Effector memory CD4-positive, alpha-beta T cell (primary cell): ENCODE data around the gene ROS1.
"Not testable (repeated sequence)": the region's sequence is repeated elsewhere in the genome, so short reads cannot be mapped to it uniquely, and the experiment has no call there.

Experiments
- DNase-seq, 3 donors: peaks; one replicate each; pipeline ENCODE4 v3.0.0-alpha.2; 2020
- H3K27ac ChIP-seq: 2 replicates; pipeline ENCODE4 v1.7.0; 2013; ENCODE audit warnings: mild to moderate bottlenecking, low read length, moderate library complexity; ENCODE audit not compliant: insufficient read depth, poor library complexity, severe bottlenecking
- H3K27me3 ChIP-seq: replicated peaks from 2 replicates; pipeline ENCODE4 v1.7.0; 2013; ENCODE audit warnings: mild to moderate bottlenecking, low read length; ENCODE audit not compliant: insufficient read depth, control insufficient read depth, poor library complexity, severe bottlenecking
- H3K36me3 ChIP-seq: 2 replicates; pipeline ENCODE4 v1.7.0; 2013; ENCODE audit warnings: mild to moderate bottlenecking, low read length, moderate library complexity; ENCODE audit not compliant: control insufficient read depth, insufficient read depth
- H3K4me1 ChIP-seq: 2 replicates; pipeline ENCODE4 v1.7.0; 2013; ENCODE audit warnings: low read length, mild to moderate bottlenecking; ENCODE audit not compliant: control insufficient read depth, insufficient read depth, poor library complexity, severe bottlenecking
- H3K4me3 ChIP-seq: 2 replicates; pipeline ENCODE4 v1.7.0; 2013; ENCODE audit warnings: low read length, low read depth, mild to moderate bottlenecking; ENCODE audit not compliant: insufficient read depth, poor library complexity, severe bottlenecking
- H3K9me3 ChIP-seq: 2 replicates; pipeline ENCODE4 v1.7.0; 2013; ENCODE audit warnings: mild to moderate bottlenecking, low read length, moderate library complexity; ENCODE audit not compliant: control insufficient read depth

Gene ROS1

DNA sequence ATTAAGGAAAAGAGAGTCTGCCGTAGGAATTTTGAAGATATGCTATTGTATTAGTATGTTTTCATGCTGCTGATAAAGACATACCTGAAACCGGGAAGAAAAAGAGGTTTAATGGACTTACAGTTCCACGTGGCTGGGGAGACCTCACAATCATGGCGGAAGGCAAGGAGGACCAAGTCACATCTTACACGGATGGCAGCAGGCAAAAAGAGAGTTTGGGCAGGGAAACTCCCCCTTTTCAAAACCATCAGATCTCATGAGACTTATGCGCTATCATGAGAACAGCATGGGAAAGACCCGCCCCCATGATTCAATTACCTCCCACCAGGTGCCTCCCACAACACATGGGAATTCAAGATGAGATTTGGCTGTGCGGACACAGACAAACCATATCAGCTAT, 16.6 kb upstream of the ROS1 start:
- not testable (repeated sequence) for H3K4me1 ChIP-seq, H3K9me3 ChIP-seq, DNase-seq, H3K36me3 ChIP-seq, H3K4me3 ChIP-seq, H3K27me3 ChIP-seq, H3K27ac ChIP-seq

GRCh38 chr6:117441824-117442264, 16.1 kb upstream of the ROS1 start:
- DNase-seq: no peak
- Histone ChIP-seq H3K9me3 (no peaks in the 10 kb centered on the region), H3K4me1 (no peaks in the 10 kb centered on the region), H3K36me3 (no peaks in the 10 kb centered on the region), H3K27me3 (no peaks in the 10 kb centered on the region), H3K27ac (no peak overlapping the region), H3K4me3 (no peak overlapping the region)

DNA sequence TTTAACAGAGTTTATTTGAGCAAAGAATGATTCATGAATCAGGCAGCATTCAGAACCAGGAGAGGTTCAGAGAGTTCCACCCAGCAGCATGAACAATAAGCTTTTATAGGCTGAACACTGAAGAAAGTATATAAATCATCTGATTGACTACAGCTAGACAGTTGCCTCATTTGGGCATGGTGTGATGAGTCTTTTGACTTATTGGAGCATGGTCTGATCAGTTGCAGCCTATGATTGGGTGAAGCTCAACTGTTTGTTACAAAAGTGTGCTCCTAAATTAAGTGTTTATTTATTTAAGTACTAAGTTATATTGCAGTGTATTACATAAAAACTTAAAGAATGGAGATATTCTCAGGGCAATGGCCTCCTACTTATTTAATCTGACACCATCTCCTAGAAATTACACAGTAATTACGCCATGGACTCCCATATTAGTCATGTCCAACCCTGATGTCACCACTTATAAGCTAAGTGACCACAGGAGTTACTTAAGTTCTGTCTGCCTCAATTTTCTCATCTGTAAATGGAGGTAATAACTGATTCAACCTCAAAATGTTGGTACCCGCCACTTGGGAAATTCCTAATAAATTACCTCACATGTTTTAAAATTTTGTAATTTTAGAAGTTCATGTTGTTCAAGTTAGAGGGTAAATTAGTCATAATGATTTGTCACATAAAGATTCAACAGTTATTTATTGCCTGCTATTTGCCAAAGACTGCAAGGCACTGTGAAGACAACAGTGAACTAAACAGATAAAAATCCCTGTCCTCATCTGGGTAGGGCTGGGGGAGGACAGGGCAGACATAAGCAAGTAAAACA, 15.2 kb upstream of the ROS1 start:
- H3K9me3 ChIP-seq: no peaks in the 10 kb centered on the region
- H3K4me1 ChIP-seq: no peaks in the 10 kb centered on the region
- peaks cover 1% of the 10 kb centered on the region for H3K27me3 ChIP-seq
- H3K27ac ChIP-seq: no peak overlapping the region
- no peaks in the 10 kb centered on the region for H3K36me3 ChIP-seq
- no peak overlapping the region for H3K4me3 ChIP-seq
- no peak for DNase-seq

DNA sequence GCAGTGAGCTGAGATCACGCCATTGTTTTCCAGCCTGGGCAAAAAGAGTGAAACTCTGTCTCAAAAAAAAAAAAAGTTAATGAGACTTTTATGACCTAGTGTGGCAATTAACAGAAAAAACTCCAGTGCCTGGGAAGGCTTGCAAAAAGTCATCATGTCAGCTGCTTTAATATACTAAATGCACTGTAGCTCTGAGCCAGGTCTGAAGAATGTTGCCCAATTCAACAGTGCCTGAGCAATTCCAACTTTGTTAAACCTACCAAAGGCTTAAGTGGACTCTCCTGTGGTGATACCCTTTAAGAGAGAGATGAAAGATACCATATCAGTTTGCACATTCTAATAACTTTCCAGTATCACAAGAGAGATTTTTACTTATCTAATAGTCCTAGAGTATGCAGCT, 6.5 kb upstream of the ROS1 start:
- H3K4me1 ChIP-seq: no peaks in the 10 kb centered on the region
- no peak overlapping the region for H3K4me3 ChIP-seq
- no peak for DNase-seq
- H3K9me3 ChIP-seq: no peaks in the 10 kb centered on the region
- H3K27me3 ChIP-seq: peaks cover 4% of the 10 kb centered on the region
- no peak overlapping the region for H3K27ac ChIP-seq
- no peaks in the 10 kb centered on the region for H3K36me3 ChIP-seq

- Histone ChIP-seq H3K9me3 (no peaks in the 10 kb centered on the region), H3K27ac (no peak overlapping the region), H3K4me1 (no peaks in the 10 kb centered on the region), H3K36me3 (no peaks in the 10 kb centered on the region), H3K27me3 (no peaks in the 10 kb centered on the region), H3K4me3 (no peak overlapping the region)
- DNase-seq: no peak
These were observed 2.0 kb downstream of the ROS1 start for GRCh38 chr6:117423754-117424153.

DNA sequence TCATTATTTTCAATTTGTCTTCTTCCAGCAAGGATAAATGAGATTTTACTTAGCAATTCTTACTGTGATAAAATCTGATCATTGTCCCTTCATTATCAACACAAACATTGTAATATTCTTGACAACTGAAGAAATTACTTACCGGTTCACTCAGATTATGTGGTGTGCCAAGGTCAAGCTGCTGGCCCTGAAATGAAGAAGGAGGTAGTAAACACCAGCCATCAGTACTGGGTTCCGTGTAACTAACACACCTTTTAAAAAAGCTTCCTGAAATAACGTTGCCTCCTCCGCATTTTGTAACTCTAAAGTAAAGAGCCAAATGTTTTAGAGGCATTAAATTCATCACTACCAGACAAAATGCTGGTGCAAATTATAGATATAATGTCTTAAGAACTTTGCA, 7.4 kb downstream of the ROS1 start:
- Histone ChIP-seq H3K27me3 (no peaks in the 10 kb centered on the region), H3K9me3 (no peaks in the 10 kb centered on the region), H3K36me3 (no peaks in the 10 kb centered on the region), H3K27ac (no peak overlapping the region), H3K4me1 (no peaks in the 10 kb centered on the region), H3K4me3 (no peak overlapping the region)
- no peak for DNase-seq

DNA sequence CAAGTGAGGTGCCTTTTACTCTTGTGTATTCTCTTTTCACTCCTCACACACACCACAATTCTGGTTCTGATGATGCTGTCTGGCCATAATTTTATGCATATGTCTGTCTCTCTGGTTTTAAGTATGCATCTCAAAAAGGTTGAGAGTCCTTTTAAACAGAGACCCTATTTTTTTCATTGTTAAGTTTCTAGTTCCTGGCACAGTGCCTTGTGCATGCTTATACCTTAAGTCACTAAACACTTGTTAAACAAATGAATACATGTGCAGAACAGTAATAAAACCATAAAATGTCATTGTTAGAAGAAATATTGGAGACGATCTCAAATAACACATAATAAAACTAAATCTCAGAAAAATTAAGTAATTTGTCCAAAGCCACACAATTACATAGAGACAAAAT, 7.9 kb downstream of the ROS1 start:
- Histone ChIP-seq H3K36me3 (no peaks in the 10 kb centered on the region), H3K4me1 (no peaks in the 10 kb centered on the region), H3K27ac (no peak overlapping the region), H3K4me3 (no peak overlapping the region), H3K9me3 (no peaks in the 10 kb centered on the region), H3K27me3 (no peaks in the 10 kb centered on the region)
- no peak for DNase-seq

DNA sequence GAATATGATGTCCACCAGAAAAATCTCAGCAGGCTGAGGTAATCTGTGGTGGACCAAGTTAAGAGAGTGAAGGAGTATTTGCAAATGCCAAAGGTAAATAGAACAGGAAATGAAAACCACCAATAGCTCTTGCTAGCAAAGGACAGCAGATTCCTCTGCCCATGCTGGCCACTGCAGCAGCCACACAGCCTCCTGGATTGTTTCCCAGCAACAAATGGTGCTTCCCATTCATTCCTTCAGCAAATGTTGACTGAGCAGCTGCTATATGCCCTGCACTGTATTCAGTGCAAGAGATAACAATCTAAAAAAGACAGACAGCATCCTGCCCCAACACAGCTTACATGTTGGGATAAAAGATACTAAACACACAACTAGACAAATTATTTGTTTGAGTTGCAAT, 11.0 kb downstream of the ROS1 start:
- H3K4me3 ChIP-seq: no peak overlapping the region
- no peak for DNase-seq
- H3K27ac ChIP-seq: no peak overlapping the region

GRCh38 chr6:117411474-117411873, 14.3 kb downstream of the ROS1 start:
- Histone ChIP-seq H3K36me3 (no peaks in the 10 kb centered on the region), H3K27ac (no peak overlapping the region), H3K4me3 (no peak overlapping the region), H3K27me3 (no peaks in the 10 kb centered on the region), H3K9me3 (no peaks in the 10 kb centered on the region), H3K4me1 (no peaks in the 10 kb centered on the region)
- DNase-seq: no peak

More for the DNA sequence above, 11.0 kb downstream of the ROS1 start:
- H3K4me1 ChIP-seq: no peaks in the 10 kb centered on the region
- H3K36me3 ChIP-seq: no peaks in the 10 kb centered on the region
- H3K9me3 ChIP-seq: no peaks in the 10 kb centered on the region
- no peaks in the 10 kb centered on the region for H3K27me3 ChIP-seq

DNA sequence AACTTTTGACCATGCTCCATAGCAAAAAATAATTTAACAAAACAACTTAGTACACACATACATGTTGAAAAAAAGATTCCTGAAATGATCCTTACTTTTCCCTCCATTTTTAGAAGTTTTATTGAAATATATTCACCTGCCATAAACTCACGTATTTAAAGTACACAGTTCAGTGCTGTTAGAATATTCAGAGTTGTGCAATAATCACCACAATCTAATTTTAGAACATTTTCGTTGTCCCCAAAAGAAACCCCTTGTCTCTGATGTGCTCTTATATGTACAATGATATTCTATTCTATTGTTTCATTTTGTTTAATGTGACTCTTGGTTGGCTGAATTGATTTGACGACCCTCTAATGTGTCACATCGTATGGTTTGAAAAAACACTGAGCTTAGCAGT, 15.9 kb downstream of the ROS1 start:
- no peaks in the 10 kb centered on the region for H3K4me1 ChIP-seq
- H3K9me3 ChIP-seq: no peaks in the 10 kb centered on the region
- no peaks in the 10 kb centered on the region for H3K36me3 ChIP-seq
- DNase-seq: no peak
- H3K27me3 ChIP-seq: no peaks in the 10 kb centered on the region
- no peak overlapping the region for H3K27ac ChIP-seq
- no peak overlapping the region for H3K4me3 ChIP-seq
